ENCODE measurements around the gene RAP1A.

- TF ChIP-seq CTCF (IDR thresholded peaks at IDR 0.05) (no peak), POLR2A (IDR thresholded peaks at IDR 0.05) (no peak), POLR2AphosphoS5 (IDR thresholded peaks at IDR 0.05) (no peak)
Measured at GRCh38 chr1:111758373-111758772, 138.8 kb downstream of the RAP1A start.

Data from prostate gland (tissue), 2 donors.